Measurements from ENCODE around the gene CKAP2.

The CKAP2 gene

DNA sequence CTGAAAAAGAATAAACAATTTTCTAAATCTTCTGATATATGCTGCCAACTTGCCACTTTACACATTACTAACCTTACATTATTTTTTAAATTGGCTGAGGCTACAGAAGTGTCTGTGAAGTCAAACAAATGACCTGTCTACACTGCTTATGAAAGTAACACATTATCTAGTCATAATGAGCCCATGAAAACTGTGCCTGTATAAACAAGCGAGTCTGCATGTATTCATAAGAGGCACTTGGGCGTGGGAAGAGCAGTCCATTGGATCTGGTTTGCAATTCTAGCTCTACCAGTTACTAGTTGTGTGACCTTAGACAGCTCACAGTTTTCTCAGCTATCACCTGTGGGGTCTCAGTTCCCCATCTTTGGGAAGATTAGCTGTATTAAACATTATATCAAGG is 7.9 kb upstream of the CKAP2 start:
- CTCF ChIA-PET: interaction anchor here (0.6 kb wide), 2 partner anchors 104 to 123 kb away, joined by 3 read pairs; no protein-coding TSS in a partner anchor

DNA sequence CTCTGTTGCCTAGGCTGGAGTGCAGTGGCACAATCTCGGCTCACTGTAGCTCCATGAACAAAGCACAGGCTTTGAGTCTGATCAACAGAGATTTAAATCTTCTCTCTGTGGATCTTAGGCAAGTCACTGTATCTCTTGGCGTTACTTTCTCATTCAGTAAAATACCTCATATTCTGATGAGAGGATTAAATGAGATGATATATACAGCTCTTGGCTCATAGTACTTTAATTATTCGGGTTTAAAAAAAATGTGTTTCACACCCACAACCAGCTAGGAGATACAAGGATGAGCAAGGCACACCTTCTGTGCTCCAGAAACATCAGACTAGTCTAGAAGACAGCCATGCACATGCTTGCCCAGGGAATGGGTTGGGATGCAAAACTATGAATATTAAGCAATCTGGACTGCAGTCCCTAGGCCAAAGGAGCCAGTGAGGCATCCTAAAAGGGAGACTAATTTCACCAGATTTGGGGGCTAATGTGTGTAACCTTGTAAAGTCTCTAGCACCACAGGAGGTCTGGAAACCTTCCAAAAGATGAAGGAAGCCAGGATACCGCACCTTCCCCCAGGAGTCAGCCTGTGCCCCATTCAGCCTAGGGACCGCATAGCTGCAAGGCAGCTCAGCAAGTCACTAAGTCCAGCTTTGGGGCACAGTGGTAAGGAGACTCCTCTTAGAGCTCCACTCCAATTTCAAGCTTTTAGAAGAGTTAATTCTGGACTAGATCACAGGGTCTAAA is 7.3 kb upstream of the CKAP2 start:
- CTCF ChIA-PET: interaction anchor here (0.6 kb wide), 2 partner anchors 104 to 124 kb away, joined by 3 read pairs; no protein-coding TSS in a partner anchor
- Histone ChIP-seq H3K9me3 (ENCODE audit: control insufficient read depth, insufficient read depth, low read depth, low read length) (no peaks in the 10 kb centered on the region), H3K4me1 (ENCODE audit: control insufficient read depth, insufficient read depth, low read length) (peaks cover 12% of the 10 kb centered on the region), H3K36me3 (ENCODE audit: control insufficient read depth in 2 of 2, insufficient read depth in 1 of 2, low read length in 2 of 2) (no peaks in the 10 kb centered on the region; a peak in 1 of 3 replicates), H3K4me3 (ENCODE audit: low read depth, low read length) (no peak overlapping the region), H3K27ac (ENCODE audit: extremely low read depth, low read depth, low read length) (no peak overlapping the region)
- POLR2A ChIA-PET: no interaction called here
- no peak for TF ChIP-seq HOXC10 (CRISPR knock-in tag; IDR thresholded peaks at IDR 0.05)
- TF ChIP-seq KLF7 (tag by site-specific recombination; IDR thresholded peaks at IDR 0.05; ENCODE audit: borderline replicate concordance): no peak
- TF ChIP-seq, protein P1, sequence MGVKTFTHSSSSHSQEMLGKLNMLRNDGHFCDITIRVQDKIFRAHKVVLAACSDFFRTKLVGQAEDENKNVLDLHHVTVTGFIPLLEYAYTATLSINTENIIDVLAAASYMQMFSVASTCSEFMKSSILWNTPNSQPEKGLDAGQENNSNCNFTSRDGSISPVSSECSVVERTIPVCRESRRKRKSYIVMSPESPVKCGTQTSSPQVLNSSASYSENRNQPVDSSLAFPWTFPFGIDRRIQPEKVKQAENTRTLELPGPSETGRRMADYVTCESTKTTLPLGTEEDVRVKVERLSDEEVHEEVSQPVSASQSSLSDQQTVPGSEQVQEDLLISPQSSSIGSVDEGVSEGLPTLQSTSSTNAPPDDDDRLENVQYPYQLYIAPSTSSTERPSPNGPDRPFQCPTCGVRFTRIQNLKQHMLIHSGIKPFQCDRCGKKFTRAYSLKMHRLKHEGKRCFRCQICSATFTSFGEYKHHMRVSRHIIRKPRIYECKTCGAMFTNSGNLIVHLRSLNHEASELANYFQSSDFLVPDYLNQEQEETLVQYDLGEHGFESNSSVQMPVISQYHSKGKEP (tag by site-specific recombination; IDR thresholded peaks at IDR 0.05): no peak
- TF ChIP-seq, protein P2, sequence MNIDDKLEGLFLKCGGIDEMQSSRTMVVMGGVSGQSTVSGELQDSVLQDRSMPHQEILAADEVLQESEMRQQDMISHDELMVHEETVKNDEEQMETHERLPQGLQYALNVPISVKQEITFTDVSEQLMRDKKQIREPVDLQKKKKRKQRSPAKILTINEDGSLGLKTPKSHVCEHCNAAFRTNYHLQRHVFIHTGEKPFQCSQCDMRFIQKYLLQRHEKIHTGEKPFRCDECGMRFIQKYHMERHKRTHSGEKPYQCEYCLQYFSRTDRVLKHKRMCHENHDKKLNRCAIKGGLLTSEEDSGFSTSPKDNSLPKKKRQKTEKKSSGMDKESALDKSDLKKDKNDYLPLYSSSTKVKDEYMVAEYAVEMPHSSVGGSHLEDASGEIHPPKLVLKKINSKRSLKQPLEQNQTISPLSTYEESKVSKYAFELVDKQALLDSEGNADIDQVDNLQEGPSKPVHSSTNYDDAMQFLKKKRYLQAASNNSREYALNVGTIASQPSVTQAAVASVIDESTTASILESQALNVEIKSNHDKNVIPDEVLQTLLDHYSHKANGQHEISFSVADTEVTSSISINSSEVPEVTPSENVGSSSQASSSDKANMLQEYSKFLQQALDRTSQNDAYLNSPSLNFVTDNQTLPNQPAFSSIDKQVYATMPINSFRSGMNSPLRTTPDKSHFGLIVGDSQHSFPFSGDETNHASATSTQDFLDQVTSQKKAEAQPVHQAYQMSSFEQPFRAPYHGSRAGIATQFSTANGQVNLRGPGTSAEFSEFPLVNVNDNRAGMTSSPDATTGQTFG (tag by site-specific recombination; IDR thresholded peaks at IDR 0.05; ENCODE audit: borderline replicate concordance): no peak
- TF ChIP-seq ZEB2 (tag by site-specific recombination; IDR thresholded peaks at IDR 0.05): no peak
- no peak for TF ChIP-seq MZF1 (tag by site-specific recombination; IDR thresholded peaks at IDR 0.05; ENCODE audit: borderline replicate concordance)
- TF ChIP-seq ZBTB48 (tag by site-specific recombination; IDR thresholded peaks at IDR 0.05): peak; percentile 63; the same call in 1 of the 2 replicates
- no peak for TF ChIP-seq ZNF777 (tag by site-specific recombination; IDR thresholded peaks at IDR 0.05; ENCODE audit: borderline replicate concordance)
- peak; percentile 71 for TF ChIP-seq ZBTB8A (tag by site-specific recombination; IDR thresholded peaks at IDR 0.05)
- TF ChIP-seq, protein P3, sequence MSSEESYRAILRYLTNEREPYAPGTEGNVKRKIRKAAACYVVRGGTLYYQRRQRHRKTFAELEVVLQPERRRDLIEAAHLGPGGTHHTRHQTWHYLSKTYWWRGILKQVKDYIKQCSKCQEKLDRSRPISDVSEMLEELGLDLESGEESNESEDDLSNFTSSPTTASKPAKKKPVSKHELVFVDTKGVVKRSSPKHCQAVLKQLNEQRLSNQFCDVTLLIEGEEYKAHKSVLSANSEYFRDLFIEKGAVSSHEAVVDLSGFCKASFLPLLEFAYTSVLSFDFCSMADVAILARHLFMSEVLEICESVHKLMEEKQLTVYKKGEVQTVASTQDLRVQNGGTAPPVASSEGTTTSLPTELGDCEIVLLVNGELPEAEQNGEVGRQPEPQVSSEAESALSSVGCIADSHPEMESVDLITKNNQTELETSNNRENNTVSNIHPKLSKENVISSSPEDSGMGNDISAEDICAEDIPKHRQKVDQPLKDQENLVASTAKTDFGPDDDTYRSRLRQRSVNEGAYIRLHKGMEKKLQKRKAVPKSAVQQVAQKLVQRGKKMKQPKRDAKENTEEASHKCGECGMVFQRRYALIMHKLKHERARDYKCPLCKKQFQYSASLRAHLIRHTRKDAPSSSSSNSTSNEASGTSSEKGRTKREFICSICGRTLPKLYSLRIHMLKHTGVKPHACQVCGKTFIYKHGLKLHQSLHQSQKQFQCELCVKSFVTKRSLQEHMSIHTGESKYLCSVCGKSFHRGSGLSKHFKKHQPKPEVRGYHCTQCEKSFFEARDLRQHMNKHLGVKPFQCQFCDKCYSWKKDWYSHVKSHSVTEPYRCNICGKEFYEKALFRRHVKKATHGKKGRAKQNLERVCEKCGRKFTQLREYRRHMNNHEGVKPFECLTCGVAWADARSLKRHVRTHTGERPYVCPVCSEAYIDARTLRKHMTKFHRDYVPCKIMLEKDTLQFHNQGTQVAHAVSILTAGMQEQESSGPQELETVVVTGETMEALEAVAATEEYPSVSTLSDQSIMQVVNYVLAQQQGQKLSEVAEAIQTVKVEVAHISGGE (tag by site-specific recombination; conservative IDR thresholded peaks at IDR 0.05; ENCODE audit: low read depth): no peak
- TF ChIP-seq, protein P4, sequence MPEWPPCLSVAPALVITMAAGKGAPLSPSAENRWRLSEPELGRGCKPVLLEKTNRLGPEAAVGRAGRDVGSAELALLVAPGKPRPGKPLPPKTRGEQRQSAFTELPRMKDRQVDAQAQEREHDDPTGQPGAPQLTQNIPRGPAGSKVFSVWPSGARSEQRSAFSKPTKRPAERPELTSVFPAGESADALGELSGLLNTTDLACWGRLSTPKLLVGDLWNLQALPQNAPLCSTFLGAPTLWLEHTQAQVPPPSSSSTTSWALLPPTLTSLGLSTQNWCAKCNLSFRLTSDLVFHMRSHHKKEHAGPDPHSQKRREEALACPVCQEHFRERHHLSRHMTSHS (tag by site-specific recombination; IDR thresholded peaks at IDR 0.05): no peak
- TF ChIP-seq ZNF132 (tag by site-specific recombination; IDR thresholded peaks at IDR 0.05; ENCODE audit: borderline replicate concordance): no peak
- TF ChIP-seq ZNF174 (tag by site-specific recombination; IDR thresholded peaks at IDR 0.05): no peak
- no peak for TF ChIP-seq ZNF121 (tag by site-specific recombination; IDR thresholded peaks at IDR 0.05)
- no peak for TF ChIP-seq ZNF830 (tag by site-specific recombination; IDR thresholded peaks at IDR 0.05; ENCODE audit: low read depth)
- TF ChIP-seq HOXD13 (CRISPR knock-in tag; IDR thresholded peaks at IDR 0.05; ENCODE audit: borderline replicate concordance): no peak
- TF ChIP-seq ZNF292 (tag by site-specific recombination; IDR thresholded peaks at IDR 0.05; ENCODE audit: borderline replicate concordance, low read depth): no peak
- no peak for TF ChIP-seq ZNF530 (tag by site-specific recombination; IDR thresholded peaks at IDR 0.05; ENCODE audit: low read depth)

More for the DNA sequence above, 7.9 kb upstream of the CKAP2 start:
- Histone ChIP-seq H3K4me3 (ENCODE audit: low read depth, low read length) (no peak overlapping the region), H3K36me3 (ENCODE audit: control insufficient read depth in 2 of 2, insufficient read depth in 1 of 2, low read length in 2 of 2) (no peaks in the 10 kb centered on the region; a peak in 1 of 3 replicates), H3K4me1 (ENCODE audit: control insufficient read depth, insufficient read depth, low read length) (peaks cover 12% of the 10 kb centered on the region), H3K9me3 (ENCODE audit: control insufficient read depth, insufficient read depth, low read depth, low read length) (no peaks in the 10 kb centered on the region), H3K27ac (ENCODE audit: extremely low read depth, low read depth, low read length) (no peak overlapping the region)
- POLR2A ChIA-PET: no interaction called here
- TF ChIP-seq, protein P5, sequence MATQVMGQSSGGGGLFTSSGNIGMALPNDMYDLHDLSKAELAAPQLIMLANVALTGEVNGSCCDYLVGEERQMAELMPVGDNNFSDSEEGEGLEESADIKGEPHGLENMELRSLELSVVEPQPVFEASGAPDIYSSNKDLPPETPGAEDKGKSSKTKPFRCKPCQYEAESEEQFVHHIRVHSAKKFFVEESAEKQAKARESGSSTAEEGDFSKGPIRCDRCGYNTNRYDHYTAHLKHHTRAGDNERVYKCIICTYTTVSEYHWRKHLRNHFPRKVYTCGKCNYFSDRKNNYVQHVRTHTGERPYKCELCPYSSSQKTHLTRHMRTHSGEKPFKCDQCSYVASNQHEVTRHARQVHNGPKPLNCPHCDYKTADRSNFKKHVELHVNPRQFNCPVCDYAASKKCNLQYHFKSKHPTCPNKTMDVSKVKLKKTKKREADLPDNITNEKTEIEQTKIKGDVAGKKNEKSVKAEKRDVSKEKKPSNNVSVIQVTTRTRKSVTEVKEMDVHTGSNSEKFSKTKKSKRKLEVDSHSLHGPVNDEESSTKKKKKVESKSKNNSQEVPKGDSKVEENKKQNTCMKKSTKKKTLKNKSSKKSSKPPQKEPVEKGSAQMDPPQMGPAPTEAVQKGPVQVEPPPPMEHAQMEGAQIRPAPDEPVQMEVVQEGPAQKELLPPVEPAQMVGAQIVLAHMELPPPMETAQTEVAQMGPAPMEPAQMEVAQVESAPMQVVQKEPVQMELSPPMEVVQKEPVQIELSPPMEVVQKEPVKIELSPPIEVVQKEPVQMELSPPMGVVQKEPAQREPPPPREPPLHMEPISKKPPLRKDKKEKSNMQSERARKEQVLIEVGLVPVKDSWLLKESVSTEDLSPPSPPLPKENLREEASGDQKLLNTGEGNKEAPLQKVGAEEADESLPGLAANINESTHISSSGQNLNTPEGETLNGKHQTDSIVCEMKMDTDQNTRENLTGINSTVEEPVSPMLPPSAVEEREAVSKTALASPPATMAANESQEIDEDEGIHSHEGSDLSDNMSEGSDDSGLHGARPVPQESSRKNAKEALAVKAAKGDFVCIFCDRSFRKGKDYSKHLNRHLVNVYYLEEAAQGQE (tag by site-specific recombination; IDR thresholded peaks at IDR 0.05): no peak
- TF ChIP-seq ZBTB8A (tag by site-specific recombination; IDR thresholded peaks at IDR 0.05) (peak; percentile 14; the same call in 1 of the 2 replicates), FEZF1 (tag by site-specific recombination; IDR thresholded peaks at IDR 0.05) (peak; percentile 60)

All from HEK293 (cell line).